WI38 (cell line): Measurements from ENCODE around the gene COL20A1.

ENCODE experiments used
- H3K4me3 ChIP-seq: 2 replicates; pipeline ENCODE4 v1.5.1; 2011; ENCODE audit warnings: low read depth, mild to moderate bottlenecking, control low read depth, low read length
- TF ChIP-seq, protein P1 (sequence below): IDR thresholded peaks from 2 replicates; pipeline ENCODE4 v1.5.1; 2012; ENCODE audit warnings: low read depth, mild to moderate bottlenecking, control low read depth, low read length

Gene COL20A1

DNA sequence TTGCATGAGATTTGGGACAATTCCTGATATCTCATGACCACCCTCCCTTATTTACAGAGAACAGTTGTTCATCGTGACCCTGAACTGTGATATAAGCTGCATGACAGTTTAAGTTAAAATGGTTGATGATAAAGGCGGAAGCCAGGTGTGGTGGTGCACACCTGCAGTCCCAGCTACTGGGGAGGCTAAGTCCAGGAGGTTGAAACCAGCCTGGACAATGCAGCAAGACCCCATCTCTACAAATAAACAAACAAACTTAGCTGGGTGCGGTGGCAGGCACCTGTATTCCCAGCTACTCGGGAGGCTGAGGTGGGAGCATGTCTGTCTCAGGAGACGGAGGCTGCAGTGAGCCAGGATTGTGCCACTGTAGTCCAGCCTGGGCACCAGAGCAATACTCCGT lies 24.1 kb downstream of the COL20A1 start:
- TF ChIP-seq, protein P1, sequence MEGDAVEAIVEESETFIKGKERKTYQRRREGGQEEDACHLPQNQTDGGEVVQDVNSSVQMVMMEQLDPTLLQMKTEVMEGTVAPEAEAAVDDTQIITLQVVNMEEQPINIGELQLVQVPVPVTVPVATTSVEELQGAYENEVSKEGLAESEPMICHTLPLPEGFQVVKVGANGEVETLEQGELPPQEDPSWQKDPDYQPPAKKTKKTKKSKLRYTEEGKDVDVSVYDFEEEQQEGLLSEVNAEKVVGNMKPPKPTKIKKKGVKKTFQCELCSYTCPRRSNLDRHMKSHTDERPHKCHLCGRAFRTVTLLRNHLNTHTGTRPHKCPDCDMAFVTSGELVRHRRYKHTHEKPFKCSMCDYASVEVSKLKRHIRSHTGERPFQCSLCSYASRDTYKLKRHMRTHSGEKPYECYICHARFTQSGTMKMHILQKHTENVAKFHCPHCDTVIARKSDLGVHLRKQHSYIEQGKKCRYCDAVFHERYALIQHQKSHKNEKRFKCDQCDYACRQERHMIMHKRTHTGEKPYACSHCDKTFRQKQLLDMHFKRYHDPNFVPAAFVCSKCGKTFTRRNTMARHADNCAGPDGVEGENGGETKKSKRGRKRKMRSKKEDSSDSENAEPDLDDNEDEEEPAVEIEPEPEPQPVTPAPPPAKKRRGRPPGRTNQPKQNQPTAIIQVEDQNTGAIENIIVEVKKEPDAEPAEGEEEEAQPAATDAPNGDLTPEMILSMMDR = no peak
- H3K4me3 ChIP-seq = no peak overlapping the region

DNA sequence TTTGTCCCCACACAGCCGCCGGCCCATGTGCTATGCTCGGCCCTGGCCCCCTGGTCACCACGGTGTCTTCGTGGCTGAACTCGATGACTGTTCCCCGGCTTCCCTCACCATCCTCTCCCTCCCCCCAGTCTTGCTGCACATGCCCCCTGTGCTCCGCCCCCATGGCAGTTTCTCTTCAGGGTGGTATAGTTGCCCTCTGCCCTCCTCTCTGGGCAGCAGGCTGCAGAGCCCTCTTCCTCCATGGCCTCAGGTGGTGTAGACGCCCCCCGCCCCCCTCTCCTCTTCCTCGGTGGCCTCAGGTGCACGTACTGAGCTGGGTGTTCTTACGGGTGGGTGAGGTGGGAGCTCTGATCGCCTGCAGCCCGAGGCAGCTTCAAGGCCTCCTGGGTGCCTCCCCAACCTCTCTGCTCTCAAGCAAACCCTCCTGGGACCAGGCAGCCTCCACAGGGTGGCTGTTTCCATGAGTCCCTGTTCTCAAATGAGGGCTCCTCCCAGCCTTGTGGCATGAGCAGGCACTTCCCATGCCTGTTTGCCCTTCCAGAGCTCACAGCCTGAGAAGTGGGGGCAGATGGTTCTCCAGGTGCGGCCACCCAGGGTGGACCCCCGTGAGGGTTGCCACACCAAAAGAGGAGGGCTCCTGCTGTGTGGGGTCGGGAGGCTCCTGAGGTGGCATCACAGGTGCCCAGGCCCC lies 24.8 kb downstream of the COL20A1 start:
- no peak overlapping the region for H3K4me3 ChIP-seq
- TF ChIP-seq, protein P1 = no peak

DNA sequence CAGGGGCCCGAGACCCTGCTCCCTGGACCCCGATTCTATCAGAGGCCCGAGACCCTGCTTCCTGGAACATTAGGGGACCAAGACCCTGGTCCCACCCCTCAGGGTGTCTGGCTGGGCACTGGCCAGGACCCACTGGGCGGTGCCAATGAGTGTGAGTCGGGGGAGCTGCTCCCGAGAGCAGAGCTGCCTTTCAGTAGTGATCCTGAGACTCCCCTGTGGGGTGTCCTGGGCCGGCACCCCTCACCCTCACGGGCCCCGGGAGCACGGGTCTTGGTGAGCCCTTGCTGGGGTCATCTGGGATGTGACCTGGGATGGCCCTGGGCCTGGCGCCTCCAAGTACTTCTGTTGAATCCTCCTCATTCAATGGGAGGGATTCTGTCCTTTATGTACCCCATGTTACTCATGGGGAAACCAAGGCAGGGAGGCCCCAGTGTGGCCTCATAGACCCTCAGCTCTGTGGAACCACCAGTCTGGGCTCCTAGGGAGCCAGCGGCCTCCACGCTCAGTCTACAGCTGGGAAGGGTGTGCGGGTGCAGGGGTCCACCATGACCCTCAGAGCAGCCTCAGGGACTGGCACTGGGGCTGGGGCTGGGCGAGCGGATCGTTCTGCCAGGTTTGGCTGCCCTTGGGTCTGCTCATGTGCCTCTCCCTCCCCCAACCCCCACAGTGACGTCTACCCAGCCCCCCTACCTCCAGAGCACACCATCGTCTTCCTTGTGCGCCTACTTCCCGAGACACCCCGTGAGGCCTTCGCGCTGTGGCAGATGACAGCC lies 25.6 kb downstream of the COL20A1 start:
- TF ChIP-seq, protein P1 = no peak

DNA sequence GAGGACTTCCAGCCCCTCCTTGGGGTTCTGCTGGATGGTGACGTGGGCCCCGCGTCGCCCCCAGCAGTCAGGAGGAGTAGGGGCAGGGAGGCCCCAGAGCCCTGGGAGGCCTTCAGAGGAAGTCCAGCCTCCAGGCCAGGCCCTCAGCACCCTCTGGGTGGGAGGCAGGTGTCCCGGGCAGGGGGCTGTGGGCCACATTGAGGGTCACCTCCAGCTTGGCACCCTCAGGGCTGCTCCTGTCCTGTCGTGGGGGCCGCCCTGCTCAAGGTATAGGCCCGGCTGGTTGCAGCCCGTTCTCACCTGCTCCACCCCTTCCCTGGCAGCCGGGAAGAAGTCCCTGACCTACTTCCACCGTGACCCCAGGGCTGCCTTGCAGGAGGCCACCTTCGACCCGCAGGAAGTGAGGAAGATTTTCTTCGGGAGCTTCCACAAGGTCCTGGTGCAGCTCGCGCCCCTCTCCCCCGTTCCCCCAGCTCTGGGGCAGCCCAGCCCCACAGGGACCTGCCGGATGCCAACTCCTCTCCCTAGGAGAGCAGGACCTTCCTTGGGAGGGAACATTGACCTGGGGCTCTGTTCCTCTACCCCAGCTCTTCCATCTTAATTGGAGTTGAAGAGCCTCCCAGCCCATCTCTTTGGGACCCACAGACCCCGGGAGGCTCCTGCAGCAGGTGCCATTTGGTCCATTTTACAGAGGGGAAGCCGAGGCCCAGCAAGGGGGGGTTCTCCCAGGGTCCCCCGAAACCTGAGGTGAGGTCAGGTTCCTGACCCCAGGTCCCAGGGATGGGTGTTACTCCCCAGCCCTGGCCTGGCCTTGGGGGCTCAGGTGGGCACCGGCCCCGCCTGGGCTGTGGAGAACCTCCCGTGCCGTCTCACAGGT lies 26.4 kb downstream of the COL20A1 start:
- TF ChIP-seq, protein P1 = no peak
- no peak overlapping the region for H3K4me3 ChIP-seq

More for the DNA sequence above, 25.6 kb downstream of the COL20A1 start:
- no peak overlapping the region for H3K4me3 ChIP-seq

DNA sequence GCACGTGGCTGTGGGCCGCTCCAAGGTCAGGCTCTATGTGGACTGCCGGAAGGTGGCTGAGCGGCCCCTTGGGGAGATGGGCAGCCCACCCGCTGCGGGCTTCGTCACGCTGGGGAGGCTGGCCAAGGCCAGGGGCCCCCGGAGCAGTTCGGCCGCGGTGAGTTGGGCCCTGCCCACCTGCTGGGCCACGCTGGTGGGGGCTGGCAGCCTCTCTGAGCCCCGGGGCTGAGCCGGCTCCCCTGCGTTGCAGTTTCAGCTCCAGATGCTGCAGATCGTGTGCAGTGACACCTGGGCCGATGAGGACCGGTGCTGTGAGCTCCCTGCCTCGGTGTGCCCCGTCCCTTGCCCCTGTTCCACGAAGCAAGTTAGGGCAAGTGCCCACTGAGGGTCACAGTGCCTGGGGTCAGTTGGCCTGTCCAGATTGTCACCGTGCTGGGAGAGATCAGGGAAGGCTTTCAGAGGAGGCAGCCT lies 27.1 kb downstream of the COL20A1 start:
- no peak overlapping the region for H3K4me3 ChIP-seq
- TF ChIP-seq, protein P1 = no peak

DNA sequence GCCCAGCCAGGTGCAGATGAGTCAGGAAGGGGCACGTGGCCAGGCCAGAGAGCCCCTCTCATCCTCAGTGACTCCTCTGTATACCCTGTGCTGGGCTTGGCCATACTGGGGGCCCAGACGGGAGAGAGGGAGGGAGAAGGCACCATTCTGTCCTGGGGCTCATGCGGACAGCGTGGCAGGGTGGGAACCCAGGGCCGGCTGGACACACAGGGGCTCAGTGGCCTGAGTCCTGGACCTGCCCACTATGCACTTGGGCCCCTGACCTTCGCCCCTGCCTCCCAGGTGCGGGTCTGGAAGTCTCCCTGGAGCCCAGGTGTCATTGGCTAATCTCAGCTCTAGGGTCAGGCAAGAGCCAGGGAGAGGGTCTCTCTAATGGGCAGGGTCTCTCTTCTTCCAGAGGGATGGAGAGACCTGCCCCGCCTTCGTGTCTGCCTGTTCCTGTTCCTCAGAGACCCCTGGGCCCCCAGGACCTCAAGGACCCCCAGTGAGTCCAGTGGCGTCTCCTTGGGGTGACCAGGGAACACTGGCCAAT lies 27.7 kb downstream of the COL20A1 start:
- no peak overlapping the region for H3K4me3 ChIP-seq
- TF ChIP-seq, protein P1 = no peak
